GM12878 (cell line): ENCODE data around the gene LIPM.

ENCODE experiments used
- CTCF ChIP-seq, 3 experiments: IDR thresholded peaks in 2 of 3; conservative IDR thresholded peaks in 1 of 3; 2 replicates each; pipeline ENCODE4 v1.5.1; 2011; ENCODE audit warnings: low read depth in 3 of 3, low read length in 3 of 3, mild to moderate bottlenecking in 3 of 3, control low read depth in 2 of 3, moderate library complexity in 2 of 3, inconsistent platforms in 1 of 3, mixed read lengths in 1 of 3; ENCODE audit not compliant: control insufficient read depth in 2 of 3, insufficient read depth in 1 of 3; ENCODE audit errors: extremely low read depth in 1 of 3
- CUX1 ChIP-seq: IDR thresholded peaks from 2 replicates; pipeline ENCODE4 v1.6.1; 2012; ENCODE audit warnings: improper control_type of control experiment, low read depth, low read length; ENCODE audit not compliant: insufficient replicate concordance

GRCh38 chr10:88759366-88760101 lies 43.0 kb upstream of the LIPM start, which contains the start of gene LIPN:
- no peak for TF ChIP-seq CTCF (IDR thresholded peaks at IDR 0.05 in 2 of 3, conservative IDR thresholded peaks at IDR 0.05 in 1 of 3; ENCODE audit: control insufficient read depth in 2 of 3, extremely low read depth in 1 of 3, insufficient read depth in 1 of 3, low read depth in 3 of 3, low read length in 3 of 3)
- TF ChIP-seq CUX1 = no peak
